GM18951 (cell line): ENCODE measurements around the gene GET4.
"Not testable (repeated sequence)": the region's sequence is repeated elsewhere in the genome, so short reads cannot be mapped to it uniquely, and the experiment has no call there.

ENCODE experiments used
- POLR2A ChIP-seq: IDR thresholded peaks from 4 replicates; pipeline ENCODE4 v1.6.1; 2011; ENCODE audit warnings: mild to moderate bottlenecking; ENCODE audit not compliant: insufficient read length, insufficient read depth; ENCODE audit errors: extremely low read depth
- in situ Hi-C: fragments of 300-500 bp; cut with MboI; formaldehyde crosslinking; loops from one replicate; pipeline ENCODE4 v1.12.0; 2022; ENCODE audit warnings: low sequenced_read_pairs, mixed read lengths, inconsistent platforms; ENCODE audit not compliant: unreplicated experiment

The GET4 gene

GRCh38 chr7:867406-868188 lies 8.8 kb upstream of the GET4 start:
- in situ Hi-C loops: loop anchor here (10.0 kb wide), 2 partner anchors 83 to 553 kb away; no protein-coding TSS in a partner anchor
- TF ChIP-seq POLR2A: no peak

GRCh38 chr7:868189-868486 lies 8.2 kb upstream of the GET4 start:
- in situ Hi-C loops: loop anchor here (10.0 kb wide), 2 partner anchors 83 to 553 kb away; no protein-coding TSS in a partner anchor
- no peak for TF ChIP-seq POLR2A

- in situ Hi-C loops: loop anchor here (10.0 kb wide), 2 partner anchors 85 to 555 kb away; no protein-coding TSS in a partner anchor
- no peak for TF ChIP-seq POLR2A
These were observed 7.0 kb upstream of the GET4 start for GRCh38 chr7:869348-869747.

GRCh38 chr7:871900-872537 lies 4.3 kb upstream of the GET4 start:
- no peak for TF ChIP-seq POLR2A
- in situ Hi-C loops: no loop called here

GRCh38 chr7:872685-873084 lies 3.7 kb upstream of the GET4 start:
- in situ Hi-C loops: not testable (repeated sequence)

- in situ Hi-C loops: no loop called here
- no peak for TF ChIP-seq POLR2A
These were observed 2.9 kb upstream of the GET4 start for GRCh38 chr7:873367-874002.

DNA sequence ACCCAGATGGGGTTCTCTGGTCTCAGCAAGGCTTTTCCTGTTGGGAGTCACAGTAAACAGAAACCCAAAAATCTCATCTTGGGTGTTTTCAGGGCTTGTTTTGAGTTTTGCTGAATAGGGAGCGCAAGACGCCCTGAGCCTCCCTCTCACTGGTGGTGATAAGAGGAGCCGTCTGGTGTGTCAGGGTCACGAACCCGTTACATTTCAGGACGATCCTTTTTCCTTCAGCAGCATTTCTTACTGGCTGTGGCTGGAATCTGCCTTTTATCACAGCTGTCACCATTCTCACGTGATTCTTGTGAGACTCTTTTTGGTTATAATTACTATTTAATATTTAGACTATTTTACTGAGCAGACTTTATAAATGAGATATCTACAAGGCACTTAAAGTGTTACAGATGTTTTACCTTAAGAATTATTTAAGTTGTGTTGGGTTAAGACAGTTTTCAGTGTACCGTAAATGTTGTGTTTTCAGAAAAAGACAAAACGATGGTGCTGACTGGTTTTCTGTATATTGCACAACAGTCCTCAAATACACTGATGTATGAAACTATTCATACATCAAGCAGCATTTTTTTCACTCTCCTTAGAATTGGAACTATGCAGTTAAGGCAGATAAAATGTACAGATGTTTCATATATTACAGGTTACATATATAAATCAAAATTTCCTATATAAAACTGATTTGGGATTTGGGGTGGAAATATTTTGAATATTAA lies 2.2 kb upstream of the GET4 start:
- TF ChIP-seq POLR2A: no peak
- in situ Hi-C loops: no loop called here

- in situ Hi-C loops: no loop called here
- TF ChIP-seq POLR2A: no peak
These were observed 1.3 kb upstream of the GET4 start for GRCh38 chr7:875051-875450.

GRCh38 chr7:875476-876076 lies 778 bp upstream of the GET4 start:
- no peak for TF ChIP-seq POLR2A
- in situ Hi-C loops: no loop called here

DNA sequence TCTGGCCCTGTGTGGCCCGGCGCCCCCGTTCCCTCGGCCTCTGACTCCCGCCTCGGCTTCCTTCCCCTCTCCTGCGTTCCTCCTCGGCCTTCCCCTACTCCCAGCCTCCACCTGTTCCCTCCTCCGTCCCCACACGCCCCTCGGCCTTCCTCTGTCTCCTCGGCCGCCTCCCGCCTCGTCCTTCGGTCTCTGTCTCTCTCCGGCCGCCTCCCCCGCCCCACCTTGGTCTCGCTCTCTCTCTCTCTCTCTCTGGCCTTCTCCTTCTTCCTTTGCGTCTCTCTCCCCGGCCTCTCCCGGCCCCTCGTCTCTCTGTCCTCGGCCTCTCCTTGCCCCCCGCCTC lies 588 bp downstream of the GET4 start:
- TF ChIP-seq POLR2A: no peak
- in situ Hi-C loops: no loop called here

DNA sequence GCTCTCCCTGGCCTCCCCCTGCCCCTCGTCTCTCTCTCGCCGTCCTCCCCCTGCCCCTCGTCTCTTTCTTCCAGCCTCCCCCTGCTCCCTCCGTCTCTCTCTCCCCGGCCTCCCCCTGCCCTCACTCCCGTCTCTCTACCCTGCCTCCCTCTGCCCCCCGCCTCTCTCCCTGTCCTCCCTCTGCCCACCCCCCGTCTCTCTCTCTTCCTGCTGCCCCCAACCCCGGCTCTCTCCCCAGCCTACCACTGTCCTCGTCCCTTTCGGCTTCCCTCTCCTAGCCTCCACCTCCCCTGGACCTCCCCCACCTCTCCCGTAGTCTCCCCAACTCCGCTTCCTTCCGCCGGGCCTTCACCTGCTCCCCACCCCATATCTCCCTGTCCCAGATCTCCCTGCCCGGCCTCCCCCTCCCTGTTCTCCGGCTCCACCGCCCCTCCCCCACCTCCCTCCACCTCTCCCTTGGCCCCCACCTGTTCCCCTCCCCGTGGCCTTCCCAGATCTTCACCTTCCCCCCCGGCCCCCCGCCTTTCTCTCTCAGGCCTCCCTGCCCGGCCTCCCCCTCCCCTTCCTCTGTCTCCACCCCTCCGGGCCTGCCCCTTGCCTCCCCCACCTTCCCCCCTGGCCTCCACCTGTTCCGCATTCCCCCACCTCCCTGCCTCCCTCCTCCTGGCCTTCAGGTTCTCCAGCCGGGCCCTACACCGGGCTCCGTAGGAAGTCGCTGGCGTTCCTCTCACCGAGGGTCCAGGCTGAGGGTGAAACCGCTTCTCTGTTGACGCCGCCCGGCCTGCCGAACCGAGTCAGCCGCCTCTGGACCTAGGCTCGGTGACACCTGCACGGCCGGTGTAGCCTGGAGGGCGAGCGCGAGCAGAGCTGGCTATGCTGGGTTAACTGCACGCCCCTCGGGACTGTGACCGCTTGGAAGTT lies 1.2 kb downstream of the GET4 start:
- in situ Hi-C loops: no loop called here
- no peak for TF ChIP-seq POLR2A

GRCh38 chr7:879093-879492 lies 2.7 kb downstream of the GET4 start:
- TF ChIP-seq POLR2A: no peak
- in situ Hi-C loops: no loop called here
